Raji (cell line): Measurements from ENCODE around the gene SYT6.

Experiments
- POLR2A ChIP-seq: IDR thresholded peaks from 2 replicates; pipeline ENCODE4 v1.6.1; 2011; ENCODE audit warnings: low read depth, low read length, control low read depth; ENCODE audit not compliant: insufficient read depth

SYT6 gene

DNA sequence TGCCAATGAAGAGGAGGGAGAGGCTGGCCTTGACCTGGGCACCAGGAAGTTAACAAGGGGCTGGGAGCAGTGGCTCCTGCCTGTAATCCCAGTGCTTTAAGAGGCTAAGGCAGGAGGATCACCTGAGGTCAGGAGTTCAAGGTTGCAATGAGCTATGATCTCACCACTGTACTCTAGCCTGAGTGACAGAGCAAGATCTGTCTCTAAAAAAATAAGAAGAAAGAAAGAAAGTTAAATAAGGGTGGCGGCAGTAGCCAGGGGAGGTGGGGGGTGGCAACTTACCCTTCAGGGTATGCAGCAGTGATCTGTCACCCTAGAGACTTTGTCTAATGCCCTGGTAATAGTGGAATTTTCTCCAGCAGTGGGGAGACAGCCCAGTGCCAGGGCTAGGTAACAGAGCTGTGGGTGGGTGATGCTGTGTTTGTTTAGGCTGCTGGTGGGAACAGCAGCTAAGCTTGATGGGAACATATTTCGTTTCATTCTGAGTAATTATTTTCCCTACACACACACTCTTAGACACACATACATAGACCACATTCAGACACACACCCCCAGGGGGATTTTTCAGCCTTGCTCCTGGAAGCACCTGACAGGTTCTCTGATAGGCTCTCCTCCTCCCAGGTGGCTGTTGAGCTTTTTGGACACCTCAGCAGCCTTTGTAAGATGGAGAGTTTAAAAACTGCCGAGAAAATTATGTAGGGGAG is 11.3 kb upstream of the SYT6 start:
- no peak for TF ChIP-seq POLR2A

DNA sequence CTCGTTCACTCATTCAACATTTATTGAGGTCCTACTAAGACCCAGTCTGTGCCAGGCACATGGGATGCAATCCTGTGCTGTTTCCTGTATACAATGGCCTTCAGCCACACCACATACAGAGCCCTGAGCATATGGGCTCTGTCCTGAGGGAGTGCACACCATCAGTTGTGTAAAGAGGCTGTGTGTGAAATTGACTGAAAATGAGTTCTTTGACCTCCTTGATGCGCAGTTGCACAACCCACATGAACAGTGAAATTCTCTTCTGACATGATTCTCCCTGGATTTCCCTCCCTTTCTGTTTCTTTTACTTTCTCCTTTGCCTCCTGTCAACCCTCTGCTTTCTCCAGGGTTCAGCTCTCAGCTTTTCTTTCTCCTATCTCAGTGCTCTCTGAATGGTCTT is 6.3 kb upstream of the SYT6 start:
- TF ChIP-seq POLR2A = no peak

- no peak for TF ChIP-seq POLR2A
Observed at GRCh38 chr1:114157275-114157660, 3.6 kb upstream of the SYT6 start.

- no peak for TF ChIP-seq POLR2A
Observed at GRCh38 chr1:114156538-114157274, 3.0 kb upstream of the SYT6 start.

GRCh38 chr1:114155706-114156105 is 2.0 kb upstream of the SYT6 start:
- TF ChIP-seq POLR2A = no peak

GRCh38 chr1:114154963-114155322 is 1.3 kb upstream of the SYT6 start:
- TF ChIP-seq POLR2A = no peak

- no peak for TF ChIP-seq POLR2A
Observed at GRCh38 chr1:114154146-114154962, 685 bp upstream of the SYT6 start.

DNA sequence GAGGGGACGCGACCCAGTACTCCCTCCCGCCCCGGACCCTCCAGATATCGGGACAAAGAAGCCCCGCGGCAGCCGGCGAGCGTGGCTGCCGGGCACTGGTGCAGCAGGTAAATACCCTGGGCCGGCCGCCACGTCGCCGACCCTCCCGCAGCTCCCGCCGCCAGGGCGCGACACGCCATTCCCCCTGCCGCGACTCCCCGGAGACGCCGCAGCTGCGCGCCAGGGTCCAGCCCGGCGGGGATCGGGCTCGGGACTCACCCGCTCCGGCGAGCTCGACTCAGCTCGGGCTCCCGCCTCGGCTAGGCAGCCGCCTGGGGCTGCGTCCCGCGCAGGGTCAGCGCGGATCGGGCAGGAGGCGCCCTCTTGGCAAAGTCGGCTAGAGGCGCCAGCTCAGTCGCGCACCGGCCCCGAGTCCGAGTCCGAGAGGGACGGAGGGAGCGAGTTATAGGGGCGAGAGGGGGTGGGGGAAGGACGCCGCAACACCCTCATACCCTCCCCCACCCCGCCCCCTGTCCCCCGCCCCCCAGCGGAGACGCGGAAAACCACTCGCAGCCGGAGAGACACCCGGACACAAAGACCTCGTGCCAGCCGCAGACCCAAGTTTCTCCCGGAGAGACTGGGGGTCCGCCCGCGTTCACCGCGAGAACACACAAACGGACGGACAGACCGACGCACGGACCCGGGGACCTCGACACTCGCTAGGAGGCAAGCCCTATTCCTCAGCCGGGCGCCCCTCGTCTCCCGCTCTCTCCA is 985 bp downstream of the SYT6 start:
- no peak for TF ChIP-seq POLR2A

DNA sequence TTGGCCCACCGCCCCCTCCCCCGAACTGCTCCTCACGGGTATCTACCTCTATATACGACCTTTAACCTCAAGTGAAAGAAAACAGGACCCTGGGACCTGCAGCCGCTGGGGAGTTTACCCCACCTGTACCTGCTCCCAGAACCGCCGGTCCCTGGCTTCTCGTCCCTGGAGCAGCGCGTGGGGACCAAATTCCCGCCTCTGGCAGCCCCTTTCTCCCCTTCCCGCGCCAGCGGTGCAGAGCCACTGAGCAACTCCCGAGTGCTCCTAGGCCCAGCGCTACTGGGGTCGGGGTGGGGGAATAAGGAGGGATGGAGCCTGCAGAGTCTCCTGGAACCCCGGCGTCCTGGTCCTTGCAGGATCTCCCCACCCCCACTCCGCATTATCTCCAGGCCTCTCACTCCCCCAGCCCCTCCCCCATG is 1.6 kb downstream of the SYT6 start:
- TF ChIP-seq POLR2A = no peak

DNA sequence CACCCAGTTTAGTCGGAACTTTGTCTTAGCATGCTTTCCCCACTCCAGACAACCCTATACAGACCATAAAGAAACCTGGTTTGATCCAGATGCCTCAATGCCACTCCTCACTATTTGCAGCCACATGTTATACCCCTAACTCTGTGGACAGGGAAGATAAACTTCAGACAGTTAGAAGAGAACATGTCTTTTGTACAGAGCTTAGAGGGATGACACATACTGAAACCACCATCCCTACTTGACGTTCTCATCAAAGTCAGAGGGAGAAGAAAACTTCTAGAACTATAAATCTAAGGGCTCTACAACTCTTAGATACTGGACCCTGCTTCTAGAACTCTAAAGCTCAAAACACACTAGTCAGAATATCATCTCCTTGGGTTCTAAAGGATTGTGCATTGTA is 3.7 kb downstream of the SYT6 start:
- TF ChIP-seq POLR2A = no peak

GRCh38 chr1:114149211-114149610 is 4.5 kb downstream of the SYT6 start:
- TF ChIP-seq POLR2A = no peak

GRCh38 chr1:114145504-114146151 is 8.0 kb downstream of the SYT6 start:
- TF ChIP-seq POLR2A = no peak

- no peak for TF ChIP-seq POLR2A
Observed at GRCh38 chr1:114144016-114144415, 9.7 kb downstream of the SYT6 start.

DNA sequence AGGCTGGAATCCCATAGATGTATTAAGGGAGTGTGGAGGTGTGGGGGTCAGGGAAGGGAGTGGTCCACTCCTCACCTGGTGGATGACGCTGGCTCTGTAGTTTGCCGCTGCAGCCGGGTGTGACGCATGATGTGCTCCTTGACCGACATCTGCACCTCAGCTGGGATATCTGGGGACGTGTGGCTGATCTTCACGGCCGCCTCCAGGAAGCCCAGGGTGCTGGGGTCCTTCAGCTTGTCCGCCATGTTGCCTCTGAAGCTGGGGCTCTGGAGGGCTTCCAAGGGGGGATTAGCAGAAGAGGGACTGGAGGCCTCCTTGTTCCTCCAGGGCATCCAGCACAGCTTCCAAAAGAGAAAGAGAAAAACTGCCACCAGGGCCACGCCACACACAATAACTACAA is 14.1 kb downstream of the SYT6 start:
- TF ChIP-seq POLR2A = no peak

DNA sequence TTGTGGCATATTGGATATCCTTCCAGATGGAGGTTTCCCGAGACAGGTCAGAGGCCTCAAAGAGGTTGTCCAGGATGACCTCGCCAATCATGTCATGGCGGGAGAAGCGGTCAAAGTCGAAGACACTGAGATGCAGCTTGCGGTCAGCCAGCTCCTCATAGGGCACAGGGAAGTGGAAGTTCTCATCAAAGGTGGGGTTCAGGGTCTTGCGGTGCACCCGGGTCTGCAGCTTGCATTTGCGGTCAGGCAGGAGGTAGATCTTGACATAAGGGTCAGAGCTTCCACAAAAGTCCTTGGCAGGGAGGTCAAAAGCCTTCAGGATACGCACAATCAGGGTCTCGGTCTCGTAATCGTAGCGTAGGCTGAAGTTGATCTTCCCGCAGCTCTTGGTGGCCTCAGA is 16.2 kb downstream of the SYT6 start:
- TF ChIP-seq POLR2A = no peak
